Measurements from ENCODE around the gene OR4D1. TPM values are rescaled to one million over a fixed set of nuclear protein-coding genes. Genes with fewer than 3 reads are reported as not detected.

OR4D1 gene
- total and polyA plus RNA-seq, 2 experiments from 2014 or later: not detected

DNA sequence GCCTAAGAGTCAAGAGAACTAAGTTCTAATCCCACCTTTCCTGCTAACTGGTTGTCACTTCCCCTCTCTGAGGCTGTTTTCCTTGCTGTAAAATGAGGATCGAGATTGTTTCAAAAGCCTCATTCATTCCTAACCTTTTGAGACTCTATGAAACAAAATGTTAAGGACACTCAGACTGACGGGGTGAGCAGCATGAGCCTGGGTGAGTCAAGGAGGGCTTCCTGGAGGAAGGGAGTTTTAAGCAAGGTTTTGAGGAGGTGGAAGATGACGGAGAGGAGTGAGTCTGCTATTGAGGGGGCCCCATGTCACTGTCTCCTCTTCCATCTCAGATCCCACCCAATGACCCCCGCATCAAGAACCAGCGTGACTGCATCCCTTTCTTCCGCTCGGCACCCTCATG is 48.4 kb downstream of the OR4D1 start:
- H3K9me3 ChIP-seq (ENCODE audit: low read depth): no peaks in the 10 kb centered on the region
- no peak overlapping the region for H3K4me2 ChIP-seq
- H3K4me3 ChIP-seq: no peak overlapping the region
- no peak overlapping the region for H2AFZ ChIP-seq
- H4K20me1 ChIP-seq (ENCODE audit: insufficient read depth, poor library complexity, severe bottlenecking): no peaks in the 10 kb centered on the region
- no peaks in the 10 kb centered on the region for H3K4me1 ChIP-seq (ENCODE audit: insufficient read depth)
- 89% methylated on average over 7 of the region's 7 CpGs for WGBS (ENCODE audit: low lambda C conversion rate, missing lambda C conversion rate)
- TF ChIP-seq EZH2phosphoT487 (IDR thresholded peaks at IDR 0.05; ENCODE audit: low read depth, severe bottlenecking, unreplicated experiment) (no peak), EZH2 (IDR thresholded peaks at IDR 0.05; ENCODE audit: borderline replicate concordance) (no peak)
- TF ChIP-seq, protein P1, sequence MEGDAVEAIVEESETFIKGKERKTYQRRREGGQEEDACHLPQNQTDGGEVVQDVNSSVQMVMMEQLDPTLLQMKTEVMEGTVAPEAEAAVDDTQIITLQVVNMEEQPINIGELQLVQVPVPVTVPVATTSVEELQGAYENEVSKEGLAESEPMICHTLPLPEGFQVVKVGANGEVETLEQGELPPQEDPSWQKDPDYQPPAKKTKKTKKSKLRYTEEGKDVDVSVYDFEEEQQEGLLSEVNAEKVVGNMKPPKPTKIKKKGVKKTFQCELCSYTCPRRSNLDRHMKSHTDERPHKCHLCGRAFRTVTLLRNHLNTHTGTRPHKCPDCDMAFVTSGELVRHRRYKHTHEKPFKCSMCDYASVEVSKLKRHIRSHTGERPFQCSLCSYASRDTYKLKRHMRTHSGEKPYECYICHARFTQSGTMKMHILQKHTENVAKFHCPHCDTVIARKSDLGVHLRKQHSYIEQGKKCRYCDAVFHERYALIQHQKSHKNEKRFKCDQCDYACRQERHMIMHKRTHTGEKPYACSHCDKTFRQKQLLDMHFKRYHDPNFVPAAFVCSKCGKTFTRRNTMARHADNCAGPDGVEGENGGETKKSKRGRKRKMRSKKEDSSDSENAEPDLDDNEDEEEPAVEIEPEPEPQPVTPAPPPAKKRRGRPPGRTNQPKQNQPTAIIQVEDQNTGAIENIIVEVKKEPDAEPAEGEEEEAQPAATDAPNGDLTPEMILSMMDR (IDR thresholded peaks at IDR 0.05; ENCODE audit: poor library complexity): no peak
- no peaks in the 10 kb centered on the region for H3K36me3 ChIP-seq (replicated peaks; ENCODE audit: insufficient read depth, low read depth)
- DNase-seq (ENCODE audit: low spot score): no peak
- no peak overlapping the region for H3K27ac ChIP-seq
- no peaks in the 10 kb centered on the region for H3K27me3 ChIP-seq
- no peaks in the 10 kb centered on the region for H3K79me2 ChIP-seq
- H3K9me2 ChIP-seq (replicated peaks; ENCODE audit: insufficient read depth): no peaks in the 10 kb centered on the region

DNA sequence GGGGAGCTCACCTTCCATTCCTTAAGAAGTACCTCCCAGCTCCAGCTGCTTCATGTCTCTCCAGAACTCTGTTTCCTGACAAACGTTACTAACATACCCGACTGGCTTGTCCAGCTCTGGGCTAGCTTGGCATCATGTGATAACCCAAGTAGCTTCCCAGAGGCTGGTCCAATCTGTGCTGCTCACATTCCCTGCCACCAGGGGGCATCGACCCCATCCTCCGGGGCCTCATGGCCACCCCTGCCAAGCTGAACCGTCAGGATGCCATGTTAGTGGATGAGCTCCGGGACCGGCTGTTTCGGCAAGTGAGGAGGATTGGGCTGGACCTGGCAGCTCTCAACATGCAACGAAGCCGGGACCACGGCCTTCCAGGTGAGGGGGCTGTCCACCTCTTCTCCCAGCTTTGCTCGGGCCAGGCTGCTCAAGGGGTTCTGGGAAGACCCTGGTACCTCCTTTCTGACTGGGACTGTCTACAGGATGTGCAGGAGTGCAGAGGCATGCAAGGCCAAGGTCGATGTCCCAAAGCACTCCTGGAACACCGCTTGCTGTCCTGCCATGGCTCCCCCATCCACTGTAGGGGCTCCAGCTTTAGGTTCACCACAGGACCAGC is 51.9 kb downstream of the OR4D1 start:
- no peaks in the 10 kb centered on the region for H3K36me3 ChIP-seq (replicated peaks; ENCODE audit: insufficient read depth, low read depth)
- H3K4me1 ChIP-seq (ENCODE audit: insufficient read depth): no peaks in the 10 kb centered on the region
- H4K20me1 ChIP-seq (ENCODE audit: insufficient read depth, poor library complexity, severe bottlenecking): no peaks in the 10 kb centered on the region
- no peak overlapping the region for H2AFZ ChIP-seq
- TF ChIP-seq EZH2 (IDR thresholded peaks at IDR 0.05; ENCODE audit: borderline replicate concordance): no peak
- TF ChIP-seq, protein P1 (IDR thresholded peaks at IDR 0.05; ENCODE audit: poor library complexity): peak; percentile 42
- H3K4me3 ChIP-seq: no peak overlapping the region
- 57% methylated on average over 14 of the region's 14 CpGs for WGBS (ENCODE audit: low lambda C conversion rate, missing lambda C conversion rate)
- no peaks in the 10 kb centered on the region for H3K9me3 ChIP-seq (ENCODE audit: low read depth)
- peak; percentile 59 for DNase-seq (ENCODE audit: low spot score)
- no peaks in the 10 kb centered on the region for H3K79me2 ChIP-seq
- H3K27ac ChIP-seq: no peak overlapping the region
- H3K9me2 ChIP-seq (replicated peaks; ENCODE audit: insufficient read depth): no peaks in the 10 kb centered on the region
- no peak overlapping the region for H3K4me2 ChIP-seq
- H3K27me3 ChIP-seq: no peaks in the 10 kb centered on the region

DNA sequence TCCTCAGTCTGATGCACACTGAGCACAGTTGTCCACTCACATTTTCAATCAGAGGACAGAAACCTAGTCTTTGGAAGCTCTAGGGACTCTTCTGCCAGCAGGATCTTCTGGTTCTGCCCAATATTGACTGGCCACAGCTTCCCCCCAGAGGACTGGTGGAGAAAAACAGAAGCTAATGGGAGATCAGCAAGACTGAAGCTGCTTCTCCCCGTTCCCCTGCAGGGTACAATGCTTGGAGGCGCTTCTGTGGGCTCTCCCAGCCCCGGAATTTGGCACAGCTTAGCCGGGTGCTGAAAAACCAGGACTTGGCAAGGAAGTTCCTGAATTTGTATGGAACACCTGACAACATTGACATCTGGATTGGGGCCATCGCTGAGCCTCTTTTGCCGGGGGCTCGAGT is 54.7 kb downstream of the OR4D1 start:
- Histone ChIP-seq H2AFZ (no peak overlapping the region), H3K9me2 (replicated peaks; ENCODE audit: insufficient read depth) (no peaks in the 10 kb centered on the region), H3K4me3 (no peak overlapping the region), H3K79me2 (no peaks in the 10 kb centered on the region), H3K4me1 (ENCODE audit: insufficient read depth) (no peaks in the 10 kb centered on the region), H3K9me3 (ENCODE audit: low read depth) (no peaks in the 10 kb centered on the region), H3K4me2 (no peak overlapping the region), H3K27me3 (no peaks in the 10 kb centered on the region), H3K27ac (no peak overlapping the region), H3K36me3 (replicated peaks; ENCODE audit: insufficient read depth, low read depth) (no peaks in the 10 kb centered on the region), H4K20me1 (ENCODE audit: insufficient read depth, poor library complexity, severe bottlenecking) (no peaks in the 10 kb centered on the region)
- WGBS (ENCODE audit: low lambda C conversion rate, missing lambda C conversion rate): 93% methylated on average over 7 of the region's 7 CpGs
- TF ChIP-seq, protein P1 (IDR thresholded peaks at IDR 0.05; ENCODE audit: poor library complexity): no peak
- TF ChIP-seq EZH2 (IDR thresholded peaks at IDR 0.05; ENCODE audit: borderline replicate concordance) (no peak), EZH2phosphoT487 (IDR thresholded peaks at IDR 0.05; ENCODE audit: low read depth, severe bottlenecking, unreplicated experiment) (no peak)
- DNase-seq (ENCODE audit: low spot score): no peak

All from hepatocyte (in vitro differentiated cells).